ENCODE data around the gene SCAMP1. TPM values are rescaled to one million over a fixed set of nuclear protein-coding genes. Genes with fewer than 3 reads are reported as not detected.

The SCAMP1 gene
- total and polyA plus RNA-seq, 5 donors from 2014 or later, result 22.1 to 44.8 (median 41.2) TPM

DNA sequence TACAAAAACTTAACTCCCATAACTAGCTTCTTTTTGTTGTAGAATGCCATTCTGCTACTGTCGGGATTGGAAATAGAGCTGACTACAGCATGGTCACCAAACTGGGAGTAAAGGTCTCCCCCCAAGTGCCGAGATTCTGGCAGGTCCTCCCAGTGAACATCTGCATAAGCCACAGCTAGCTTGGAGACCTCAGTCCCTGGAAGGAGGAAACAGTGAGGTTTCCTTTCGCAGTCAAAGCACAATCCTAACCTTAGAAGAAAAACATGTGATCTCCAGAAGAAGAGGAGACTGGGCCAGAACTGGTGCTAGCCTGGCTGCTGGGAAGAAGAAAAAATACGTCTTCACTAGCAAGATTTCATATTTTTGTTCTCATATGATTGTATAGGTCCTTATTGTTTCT is 127.4 kb downstream of the SCAMP1 start:
- Mint-ChIP-seq H3K9me3 (no peaks in the 10 kb centered on the region), H3K4me1 (peaks cover 0 to 16% (median 11%) of the 10 kb centered on the region in 4 donors), H3K27ac (no peak overlapping the region), H3K27me3 (no peaks in the 10 kb centered on the region), H3K36me3 (peaks cover 30% of the 10 kb centered on the region), H3K4me3 (no peak overlapping the region)
- Histone ChIP-seq H3K4me1 (ENCODE audit: control insufficient read depth, insufficient read depth, low read length, poor library complexity, severe bottlenecking) (no peaks in the 10 kb centered on the region), H3K27me3 (ENCODE audit: control insufficient read depth, insufficient read depth, low read length) (no peaks in the 10 kb centered on the region), H3K36me3 (ENCODE audit: control insufficient read depth, insufficient read depth, low read length) (peaks cover 2% of the 10 kb centered on the region), H3K9me3 (ENCODE audit: control insufficient read depth in 2 of 2, low read length in 2 of 2) (no peaks in the 10 kb centered on the region), H3K27ac (ENCODE audit: insufficient read depth, low read length, poor library complexity, severe bottlenecking) (no peak overlapping the region), H3K4me3 (ENCODE audit: low read depth, low read length) (no peak overlapping the region)
- no peak for ATAC-seq (ENCODE audit: low read depth in 2 of 2)
- DNase-seq, result no peak

DNA sequence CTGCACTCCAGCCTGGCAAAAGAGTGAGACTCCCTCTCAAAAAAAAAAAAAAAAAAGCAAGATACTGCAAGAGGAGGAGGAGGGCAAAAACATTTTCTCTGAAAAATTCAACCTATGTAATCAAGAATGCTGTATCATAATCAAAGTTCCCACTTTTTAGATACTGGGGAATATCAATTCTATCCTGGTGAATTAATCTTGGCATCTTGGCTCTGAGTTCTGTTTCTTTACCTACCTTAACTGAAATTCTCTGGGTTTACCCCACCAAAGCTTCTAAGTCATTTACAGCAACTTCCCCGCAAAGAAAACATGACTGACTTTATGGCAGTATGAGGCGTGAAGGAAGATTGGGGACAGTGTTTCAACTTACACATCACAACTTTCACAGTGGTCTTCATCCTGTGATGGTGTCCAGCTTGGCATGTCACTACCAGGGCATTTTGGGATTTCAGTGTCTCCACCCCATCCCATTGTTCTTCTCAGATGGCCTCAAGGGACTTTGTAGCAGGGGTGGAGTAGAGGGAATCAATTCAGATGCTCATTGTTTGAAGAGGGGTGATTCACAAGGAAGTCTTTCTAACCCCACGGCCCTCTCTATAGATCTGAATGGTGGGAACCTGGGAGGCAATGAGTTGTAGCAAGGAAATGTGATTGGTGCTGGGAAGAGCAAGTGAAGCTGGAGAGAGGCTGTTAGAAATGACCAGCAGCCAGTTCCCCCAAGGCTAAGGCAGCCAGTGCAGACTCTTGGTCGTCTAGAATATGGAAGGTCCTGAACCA is 130.5 kb downstream of the SCAMP1 start:
- no peak overlapping the region for H3K27ac Mint-ChIP-seq
- ATAC-seq (ENCODE audit: low read depth in 2 of 2), result no peak
- H3K4me3 ChIP-seq (ENCODE audit: low read depth, low read length), result no peak overlapping the region
- no peaks in the 10 kb centered on the region for H3K9me3 ChIP-seq (ENCODE audit: control insufficient read depth in 2 of 2, low read length in 2 of 2)
- H3K4me1 ChIP-seq (ENCODE audit: control insufficient read depth, insufficient read depth, low read length, poor library complexity, severe bottlenecking), result no peaks in the 10 kb centered on the region
- no peak overlapping the region for H3K27ac ChIP-seq (ENCODE audit: insufficient read depth, low read length, poor library complexity, severe bottlenecking)
- peaks cover 0 to 4% (median 1%) of the 10 kb centered on the region in 4 donors for H3K4me1 Mint-ChIP-seq
- no peak for DNase-seq
- no peaks in the 10 kb centered on the region for H3K9me3 Mint-ChIP-seq
- H3K27me3 Mint-ChIP-seq, result no peaks in the 10 kb centered on the region
- H3K4me3 Mint-ChIP-seq, result no peak overlapping the region
- H3K27me3 ChIP-seq (ENCODE audit: control insufficient read depth, insufficient read depth, low read length), result no peaks in the 10 kb centered on the region
- H3K36me3 ChIP-seq (ENCODE audit: control insufficient read depth, insufficient read depth, low read length), result peaks cover 2% of the 10 kb centered on the region
- peaks cover 21% of the 10 kb centered on the region for H3K36me3 Mint-ChIP-seq

DNA sequence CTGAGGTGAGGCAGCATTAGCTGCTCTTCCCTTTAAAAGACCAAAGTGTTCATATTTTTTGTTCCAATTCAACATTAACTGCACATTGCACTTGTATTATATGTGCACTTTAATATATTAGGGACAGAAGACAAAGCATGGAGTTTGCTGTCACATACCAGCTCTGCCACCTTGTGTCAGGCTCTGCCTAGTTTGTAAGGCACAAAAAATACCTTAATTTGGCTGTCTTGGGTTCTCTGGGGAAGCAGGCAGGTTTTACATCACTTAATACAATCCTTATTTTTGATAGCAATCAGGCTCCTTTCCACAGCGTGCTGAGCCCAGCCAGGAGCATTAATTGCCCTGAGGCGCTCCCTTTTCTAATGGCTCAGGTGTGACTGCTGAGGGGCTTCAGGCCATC is 131.8 kb downstream of the SCAMP1 start:
- H3K9me3 Mint-ChIP-seq, result no peaks in the 10 kb centered on the region
- H3K4me1 Mint-ChIP-seq, result peaks cover 0 to 3% (median 0%) of the 10 kb centered on the region in 4 donors
- Histone ChIP-seq H3K27ac (ENCODE audit: insufficient read depth, low read length, poor library complexity, severe bottlenecking) (no peak overlapping the region), H3K36me3 (ENCODE audit: control insufficient read depth, insufficient read depth, low read length) (peaks cover 2% of the 10 kb centered on the region), H3K27me3 (ENCODE audit: control insufficient read depth, insufficient read depth, low read length) (no peaks in the 10 kb centered on the region), H3K9me3 (ENCODE audit: control insufficient read depth in 2 of 2, low read length in 2 of 2) (no peaks in the 10 kb centered on the region), H3K4me3 (ENCODE audit: low read depth, low read length) (no peak overlapping the region), H3K4me1 (ENCODE audit: control insufficient read depth, insufficient read depth, low read length, poor library complexity, severe bottlenecking) (no peaks in the 10 kb centered on the region)
- H3K27ac Mint-ChIP-seq, result no peak overlapping the region
- H3K27me3 Mint-ChIP-seq, result peaks cover 8% of the 10 kb centered on the region
- ATAC-seq (ENCODE audit: low read depth in 2 of 2) (no peak), DNase-seq (no peak)
- H3K36me3 Mint-ChIP-seq, result peaks cover 21% of the 10 kb centered on the region
- H3K4me3 Mint-ChIP-seq, result no peak overlapping the region

DNA sequence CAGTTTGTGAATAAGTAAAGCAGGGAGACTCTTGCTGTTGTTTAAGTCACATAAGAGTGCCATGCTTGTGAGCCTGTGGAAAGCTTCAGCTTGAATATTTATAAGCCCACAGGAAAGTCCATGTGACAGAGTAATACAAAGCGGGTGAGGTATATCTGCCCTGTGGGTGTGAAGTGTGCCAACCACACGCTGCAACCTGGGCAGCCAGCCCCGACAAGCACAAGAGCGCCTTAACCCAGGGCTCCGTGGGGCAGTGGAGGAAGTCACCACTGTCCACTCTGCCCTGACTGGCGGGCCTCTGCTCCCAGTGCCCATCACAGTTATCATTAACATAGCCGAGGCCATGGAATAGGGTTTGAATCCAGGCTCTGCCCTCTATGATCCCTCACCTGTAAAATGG is 132.2 kb downstream of the SCAMP1 start:
- Histone ChIP-seq H3K9me3 (ENCODE audit: control insufficient read depth in 2 of 2, low read length in 2 of 2) (no peaks in the 10 kb centered on the region), H3K36me3 (ENCODE audit: control insufficient read depth, insufficient read depth, low read length) (peaks cover 2% of the 10 kb centered on the region), H3K27ac (ENCODE audit: insufficient read depth, low read length, poor library complexity, severe bottlenecking) (no peak overlapping the region), H3K27me3 (ENCODE audit: control insufficient read depth, insufficient read depth, low read length) (peaks cover 2% of the 10 kb centered on the region), H3K4me1 (ENCODE audit: control insufficient read depth, insufficient read depth, low read length, poor library complexity, severe bottlenecking) (no peaks in the 10 kb centered on the region), H3K4me3 (ENCODE audit: low read depth, low read length) (no peak overlapping the region)
- peaks cover 0 to 3% (median 0%) of the 10 kb centered on the region in 4 donors for H3K4me1 Mint-ChIP-seq
- peaks cover 10% of the 10 kb centered on the region for H3K27me3 Mint-ChIP-seq
- DNase-seq (no peak), ATAC-seq (ENCODE audit: low read depth in 2 of 2) (no peak)
- no peak overlapping the region for H3K4me3 Mint-ChIP-seq
- H3K9me3 Mint-ChIP-seq, result no peaks in the 10 kb centered on the region
- peaks cover 19% of the 10 kb centered on the region for H3K36me3 Mint-ChIP-seq
- H3K27ac Mint-ChIP-seq, result no peak overlapping the region

DNA sequence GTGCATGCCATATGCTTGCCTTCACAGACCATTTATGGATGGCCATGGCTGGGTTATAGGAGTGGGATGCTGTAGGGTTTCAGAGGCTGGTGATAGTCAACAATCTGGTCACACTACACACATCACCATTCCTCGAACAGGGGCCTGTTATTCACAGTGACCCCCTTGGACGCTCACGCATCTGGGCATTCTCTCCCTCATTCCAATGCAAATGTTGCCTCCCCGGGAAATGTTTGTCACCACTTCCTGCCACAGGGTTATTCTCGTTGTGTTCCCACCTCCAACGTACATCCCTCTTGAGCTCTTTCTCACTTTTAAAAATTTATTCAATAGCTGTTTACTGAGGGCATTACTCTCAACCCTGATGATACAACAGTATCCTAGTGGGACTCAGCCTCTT is 135.4 kb downstream of the SCAMP1 start:
- Histone ChIP-seq H3K27me3 (ENCODE audit: control insufficient read depth, insufficient read depth, low read length) (peaks cover 21% of the 10 kb centered on the region), H3K4me1 (ENCODE audit: control insufficient read depth, insufficient read depth, low read length, poor library complexity, severe bottlenecking) (no peaks in the 10 kb centered on the region), H3K27ac (ENCODE audit: insufficient read depth, low read length, poor library complexity, severe bottlenecking) (no peak overlapping the region), H3K4me3 (ENCODE audit: low read depth, low read length) (no peak overlapping the region), H3K36me3 (ENCODE audit: control insufficient read depth, insufficient read depth, low read length) (no peaks in the 10 kb centered on the region), H3K9me3 (ENCODE audit: control insufficient read depth in 2 of 2, low read length in 2 of 2) (no peaks in the 10 kb centered on the region)
- H3K36me3 Mint-ChIP-seq, result no peaks in the 10 kb centered on the region
- peaks cover 0 to 2% (median 0%) of the 10 kb centered on the region in 7 donors for H3K9me3 Mint-ChIP-seq
- no peak overlapping the region for H3K27ac Mint-ChIP-seq
- no peak overlapping the region for H3K4me3 Mint-ChIP-seq
- H3K4me1 Mint-ChIP-seq, result peaks cover 0 to 3% (median 0%) of the 10 kb centered on the region in 4 donors
- DNase-seq (no peak), ATAC-seq (ENCODE audit: low read depth in 2 of 2) (no peak)
- H3K27me3 Mint-ChIP-seq, result peaks cover 24% of the 10 kb centered on the region

DNA sequence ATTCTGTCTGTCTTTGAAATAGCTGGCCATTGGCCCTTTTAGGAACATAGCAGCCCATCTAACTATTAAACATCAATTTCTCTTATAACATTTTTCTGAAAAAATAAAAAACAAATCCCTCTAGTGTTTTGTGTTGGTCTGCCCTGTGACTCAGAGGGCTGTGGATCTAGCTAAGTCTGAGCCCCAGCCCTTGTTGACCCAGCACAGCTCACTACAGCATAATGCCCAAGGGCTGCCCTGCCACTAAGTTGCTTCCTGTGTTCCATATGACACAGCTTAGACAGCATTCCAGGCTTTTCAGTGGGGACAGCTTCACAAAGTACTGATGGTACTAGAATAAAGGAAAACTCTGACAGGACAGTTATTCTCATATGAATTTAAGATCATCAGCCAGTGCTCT is 136.0 kb downstream of the SCAMP1 start:
- H3K4me3 Mint-ChIP-seq, result no peak overlapping the region

DNA sequence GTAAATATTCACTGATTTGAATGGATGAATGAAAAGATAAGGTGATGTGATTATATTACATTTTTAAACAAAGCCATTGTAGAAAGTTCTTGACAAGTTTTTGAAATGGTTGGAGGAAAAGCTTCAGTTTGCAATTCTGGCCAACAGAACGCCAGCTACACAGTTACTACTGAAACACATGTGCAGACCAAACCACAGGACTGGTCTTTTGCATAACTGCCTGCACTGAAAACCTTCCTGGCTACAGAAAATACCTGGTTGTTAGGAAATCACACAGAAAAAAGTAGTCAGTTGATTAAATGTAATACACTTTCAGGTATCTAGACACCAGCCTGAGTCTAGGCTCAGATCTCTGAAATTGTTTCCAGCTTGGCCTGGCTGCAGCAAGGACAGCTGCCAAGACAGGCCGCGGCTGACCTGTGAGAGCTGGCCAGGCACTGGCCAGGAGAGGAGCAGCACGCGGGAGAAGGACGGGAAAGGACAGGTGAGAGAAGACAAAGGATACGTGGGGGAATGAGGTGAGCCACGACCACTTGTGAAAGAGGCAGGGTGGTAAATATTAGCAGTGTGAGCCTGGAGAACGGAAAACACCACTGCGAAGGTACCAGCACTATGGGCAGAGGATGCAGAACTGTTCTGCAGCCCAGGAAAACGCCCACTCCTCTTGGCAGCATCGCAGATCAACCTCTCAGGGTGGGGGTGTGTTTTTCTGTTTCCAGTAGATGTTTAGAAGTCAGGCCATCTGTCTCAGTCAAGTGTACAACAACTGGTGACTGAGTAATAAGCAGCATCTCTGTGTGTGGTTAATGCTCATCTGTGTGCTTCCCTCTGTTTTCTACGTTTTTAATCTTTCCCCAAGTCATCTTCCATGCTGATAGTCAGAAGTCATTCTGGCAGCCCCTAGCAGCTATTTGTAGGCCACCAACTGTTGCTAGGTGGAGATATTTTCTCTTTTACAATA is 137.4 kb downstream of the SCAMP1 start:
- Histone ChIP-seq H3K4me1 (ENCODE audit: control insufficient read depth, insufficient read depth, low read length, poor library complexity, severe bottlenecking) (no peaks in the 10 kb centered on the region), H3K36me3 (ENCODE audit: control insufficient read depth, insufficient read depth, low read length) (no peaks in the 10 kb centered on the region), H3K27ac (ENCODE audit: insufficient read depth, low read length, poor library complexity, severe bottlenecking) (no peak overlapping the region), H3K27me3 (ENCODE audit: control insufficient read depth, insufficient read depth, low read length) (peaks cover 22% of the 10 kb centered on the region), H3K9me3 (ENCODE audit: control insufficient read depth in 2 of 2, low read length in 2 of 2) (no peaks in the 10 kb centered on the region), H3K4me3 (ENCODE audit: low read depth, low read length) (no peak overlapping the region)
- Mint-ChIP-seq H3K4me1 (peaks cover 0 to 3% (median 0%) of the 10 kb centered on the region in 4 donors), H3K27ac (no peak overlapping the region), H3K27me3 (peaks cover 31% of the 10 kb centered on the region), H3K4me3 (no peak overlapping the region), H3K9me3 (peaks cover 0 to 2% (median 0%) of the 10 kb centered on the region in 7 donors), H3K36me3 (no peaks in the 10 kb centered on the region)
- ATAC-seq (ENCODE audit: low read depth in 2 of 2) (no peak), DNase-seq (no peak)

More for the DNA sequence above, 136.0 kb downstream of the SCAMP1 start:
- Mint-ChIP-seq H3K27me3 (peaks cover 24% of the 10 kb centered on the region), H3K36me3 (no peaks in the 10 kb centered on the region), H3K27ac (no peak overlapping the region), H3K4me1 (peaks cover 0 to 3% (median 0%) of the 10 kb centered on the region in 4 donors), H3K9me3 (peaks cover 0 to 2% (median 0%) of the 10 kb centered on the region in 7 donors)
- Histone ChIP-seq H3K4me1 (ENCODE audit: control insufficient read depth, insufficient read depth, low read length, poor library complexity, severe bottlenecking) (no peaks in the 10 kb centered on the region), H3K27ac (ENCODE audit: insufficient read depth, low read length, poor library complexity, severe bottlenecking) (no peak overlapping the region), H3K4me3 (ENCODE audit: low read depth, low read length) (no peak overlapping the region), H3K27me3 (ENCODE audit: control insufficient read depth, insufficient read depth, low read length) (peaks cover 22% of the 10 kb centered on the region), H3K36me3 (ENCODE audit: control insufficient read depth, insufficient read depth, low read length) (no peaks in the 10 kb centered on the region), H3K9me3 (ENCODE audit: control insufficient read depth in 2 of 2, low read length in 2 of 2) (no peaks in the 10 kb centered on the region)
- DNase-seq (no peak), ATAC-seq (ENCODE audit: low read depth in 2 of 2) (no peak)

All from CD4-positive, CD25-positive, alpha-beta regulatory T cell (primary cell).